BE2C (cell line): ENCODE data around the gene PRKG1.

Source experiments
- DNase-seq: peaks from one replicate; pipeline ENCODE4 v3.0.0-alpha.2; 2020
- H3K27me3 ChIP-seq: fragments of 250-450 bp; sonication (Bioruptor Pico); 2 replicates; pipeline ENCODE4 v1.5.1; 2020; ENCODE audit warnings: mild to moderate bottlenecking
- H3K36me3 ChIP-seq: fragments of 250-450 bp; sonication (Bioruptor Pico); 2 replicates; pipeline ENCODE4 v1.5.1; 2020; ENCODE audit warnings: mild to moderate bottlenecking
- H3K4me1 ChIP-seq: fragments of 250-450 bp; sonication (Bioruptor Pico); 2 replicates; pipeline ENCODE4 v1.5.1; 2020
- H3K4me3 ChIP-seq: 2 replicates; pipeline ENCODE4 v1.5.1; 2011; ENCODE audit warnings: low read depth, low read length
- H3K9me3 ChIP-seq: fragments of 250-450 bp; sonication (Bioruptor Pico); 2 replicates; pipeline ENCODE4 v1.5.1; 2020
- TF ChIP-seq, protein P1 (sequence below): IDR thresholded peaks from 2 replicates; pipeline ENCODE4 v1.5.1; 2012; ENCODE audit warnings: mild to moderate bottlenecking, low read depth, low read length

PRKG1 gene

GRCh38 chr10:51072921-51073434 is 1.3 kb upstream of the PRKG1 start:
- H3K36me3 ChIP-seq, result no peaks in the 10 kb centered on the region
- no peaks in the 10 kb centered on the region for H3K4me1 ChIP-seq
- no peak overlapping the region for H3K4me3 ChIP-seq
- DNase-seq, result no peak
- TF ChIP-seq, protein P1, sequence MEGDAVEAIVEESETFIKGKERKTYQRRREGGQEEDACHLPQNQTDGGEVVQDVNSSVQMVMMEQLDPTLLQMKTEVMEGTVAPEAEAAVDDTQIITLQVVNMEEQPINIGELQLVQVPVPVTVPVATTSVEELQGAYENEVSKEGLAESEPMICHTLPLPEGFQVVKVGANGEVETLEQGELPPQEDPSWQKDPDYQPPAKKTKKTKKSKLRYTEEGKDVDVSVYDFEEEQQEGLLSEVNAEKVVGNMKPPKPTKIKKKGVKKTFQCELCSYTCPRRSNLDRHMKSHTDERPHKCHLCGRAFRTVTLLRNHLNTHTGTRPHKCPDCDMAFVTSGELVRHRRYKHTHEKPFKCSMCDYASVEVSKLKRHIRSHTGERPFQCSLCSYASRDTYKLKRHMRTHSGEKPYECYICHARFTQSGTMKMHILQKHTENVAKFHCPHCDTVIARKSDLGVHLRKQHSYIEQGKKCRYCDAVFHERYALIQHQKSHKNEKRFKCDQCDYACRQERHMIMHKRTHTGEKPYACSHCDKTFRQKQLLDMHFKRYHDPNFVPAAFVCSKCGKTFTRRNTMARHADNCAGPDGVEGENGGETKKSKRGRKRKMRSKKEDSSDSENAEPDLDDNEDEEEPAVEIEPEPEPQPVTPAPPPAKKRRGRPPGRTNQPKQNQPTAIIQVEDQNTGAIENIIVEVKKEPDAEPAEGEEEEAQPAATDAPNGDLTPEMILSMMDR, result no peak
- no peaks in the 10 kb centered on the region for H3K9me3 ChIP-seq
- H3K27me3 ChIP-seq, result peaks cover 33% of the 10 kb centered on the region

DNA sequence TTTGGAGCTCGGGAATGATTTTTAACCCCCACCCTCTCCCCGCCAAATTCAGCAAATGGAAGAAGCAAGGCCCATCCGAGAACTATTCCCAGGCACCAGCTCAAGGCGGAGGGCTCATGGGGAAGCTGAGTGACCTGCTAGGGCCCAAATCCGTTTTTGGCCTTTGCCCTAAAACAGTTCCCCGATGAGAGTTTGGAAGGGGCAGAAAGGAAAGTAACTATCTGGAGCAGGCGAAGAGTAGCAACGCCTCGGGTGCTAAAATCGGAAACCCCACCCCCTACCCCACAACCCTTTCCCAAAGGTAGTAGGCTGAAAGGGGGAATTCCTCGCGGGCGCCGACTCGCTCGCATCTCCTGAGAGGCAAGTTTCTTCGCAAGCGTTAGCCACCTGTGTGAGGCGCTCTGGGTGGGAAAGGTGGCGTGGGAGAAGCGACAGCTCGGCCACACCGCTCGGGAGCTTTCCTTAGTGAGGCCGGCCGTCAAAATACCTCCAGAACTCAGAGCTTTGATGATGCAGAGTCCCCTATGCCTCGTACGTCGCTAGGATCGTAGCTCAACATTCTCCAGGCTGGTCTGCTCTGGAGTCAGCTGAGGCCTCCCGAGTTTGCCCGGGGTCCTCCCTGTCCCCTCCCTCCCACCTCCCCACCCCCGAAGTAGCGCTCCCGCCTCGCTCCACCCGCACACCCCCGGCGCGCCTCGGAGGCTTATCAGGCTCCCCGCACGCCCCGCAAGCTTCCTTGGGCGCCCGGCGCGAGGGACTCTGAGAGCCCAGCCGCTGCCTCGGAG is 642 bp upstream of the PRKG1 start:
- H3K36me3 ChIP-seq, result no peaks in the 10 kb centered on the region
- H3K27me3 ChIP-seq, result peaks cover 33% of the 10 kb centered on the region
- H3K4me3 ChIP-seq, result peak overlapping the region; percentile 45; the same call in 1 of the 2 replicates
- H3K9me3 ChIP-seq, result no peaks in the 10 kb centered on the region
- no peaks in the 10 kb centered on the region for H3K4me1 ChIP-seq
- TF ChIP-seq, protein P1, result no peak
- DNase-seq, result peak; percentile 4

DNA sequence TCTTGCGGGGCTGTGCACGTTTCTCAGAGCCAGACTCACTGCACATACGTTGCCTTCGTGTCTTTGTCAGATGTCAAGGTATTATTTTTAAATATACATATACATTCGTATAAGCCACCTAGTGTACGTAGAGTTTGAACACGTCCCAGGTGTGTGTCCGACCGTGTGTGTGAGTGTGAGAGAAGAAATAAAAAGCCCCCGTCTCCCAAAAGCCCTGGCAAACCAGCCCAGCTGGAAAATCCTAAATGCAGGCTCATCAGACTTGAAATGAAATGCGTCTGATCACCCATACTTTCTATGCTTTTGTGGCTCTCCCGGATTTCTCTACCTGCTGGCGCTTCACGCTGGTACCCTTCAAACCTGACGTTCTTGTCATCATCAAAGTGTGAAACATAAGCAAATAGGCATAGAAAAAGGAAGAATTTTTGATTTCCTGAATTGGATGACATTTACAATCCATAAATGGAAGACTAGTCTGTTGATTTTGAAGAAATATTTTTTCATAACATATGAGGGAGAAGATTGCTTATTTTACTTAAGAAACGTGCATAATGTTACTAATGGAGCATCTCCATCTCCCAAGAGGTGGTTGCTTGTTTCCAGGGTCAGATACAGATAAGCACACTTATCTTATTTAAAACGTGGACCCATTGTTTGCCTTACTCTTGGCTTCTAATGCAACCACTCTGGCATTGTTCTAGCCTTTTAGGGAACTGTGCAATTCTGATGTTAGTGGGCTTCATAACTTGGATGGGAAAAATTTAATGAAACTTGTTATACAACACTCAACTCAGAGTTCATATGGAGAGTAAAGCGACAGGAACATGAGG is 971 bp downstream of the PRKG1 start:
- TF ChIP-seq, protein P1, result no peak
- Histone ChIP-seq H3K9me3 (no peaks in the 10 kb centered on the region), H3K27me3 (peaks cover 33% of the 10 kb centered on the region), H3K4me1 (no peaks in the 10 kb centered on the region), H3K36me3 (no peaks in the 10 kb centered on the region), H3K4me3 (peak overlapping the region; percentile 45)
- no peak for DNase-seq

GRCh38 chr10:51075873-51076229 is 1.6 kb downstream of the PRKG1 start:
- Histone ChIP-seq H3K4me3 (no peak overlapping the region), H3K9me3 (no peaks in the 10 kb centered on the region), H3K27me3 (peaks cover 33% of the 10 kb centered on the region), H3K4me1 (no peaks in the 10 kb centered on the region), H3K36me3 (no peaks in the 10 kb centered on the region)
- no peak for DNase-seq
- TF ChIP-seq, protein P1, result no peak

DNA sequence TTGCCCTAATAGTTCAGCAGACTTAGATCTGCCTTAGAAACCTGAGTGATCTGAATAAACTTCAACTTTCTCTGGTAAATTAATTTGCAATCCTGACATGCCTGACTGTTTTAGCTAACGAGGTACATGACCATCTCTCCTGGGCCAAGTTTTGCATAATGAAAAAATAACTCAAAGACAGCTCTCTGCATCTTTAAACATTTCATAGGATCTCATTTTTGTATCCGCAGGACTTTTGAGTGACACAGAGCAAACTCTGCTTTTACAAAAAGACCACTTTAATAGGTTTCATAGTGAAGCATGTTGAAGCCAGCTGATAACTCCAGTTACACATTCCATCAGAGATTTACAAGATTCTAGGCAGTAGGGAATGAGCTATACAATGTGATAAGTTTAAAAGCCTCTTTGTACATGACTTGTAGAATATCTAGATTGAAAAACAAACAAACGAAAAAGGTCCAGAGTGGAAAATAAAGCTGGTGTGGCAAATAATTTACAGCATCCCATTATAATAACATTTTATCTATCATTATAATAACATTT is 2.1 kb downstream of the PRKG1 start:
- Histone ChIP-seq H3K4me3 (no peak overlapping the region), H3K9me3 (no peaks in the 10 kb centered on the region), H3K27me3 (peaks cover 33% of the 10 kb centered on the region), H3K36me3 (no peaks in the 10 kb centered on the region), H3K4me1 (no peaks in the 10 kb centered on the region)
- TF ChIP-seq, protein P1, result no peak
- DNase-seq, result no peak

GRCh38 chr10:51077074-51077473 is 2.8 kb downstream of the PRKG1 start:
- TF ChIP-seq, protein P1, result no peak
- peaks cover 33% of the 10 kb centered on the region for H3K27me3 ChIP-seq
- no peaks in the 10 kb centered on the region for H3K36me3 ChIP-seq
- no peak overlapping the region for H3K4me3 ChIP-seq
- no peaks in the 10 kb centered on the region for H3K9me3 ChIP-seq
- DNase-seq, result no peak
- H3K4me1 ChIP-seq, result no peaks in the 10 kb centered on the region
